Thymus (tissue), 11 donors: ENCODE data around the gene SEMA3G. TPM values are rescaled to one million over a fixed set of nuclear protein-coding genes. Genes with fewer than 3 reads are reported as not detected.

Experiments used
- DNase-seq, 9 donors: peaks; one replicate each; pipeline ENCODE4 v3.0.0-alpha.2; 2013; ENCODE audit warnings: low spot score in 9 of 9, low read depth in 6 of 9, missing footprints in 1 of 9
- H3K27ac ChIP-seq, 2 donors: one replicate each; pipeline ENCODE4 v1.5.1; 2013; ENCODE audit warnings: control low read depth in 1 of 2, low read depth in 1 of 2, low read length in 1 of 2, mild to moderate bottlenecking in 1 of 2, moderate library complexity in 1 of 2
- H3K27me3 ChIP-seq, 2 donors: one replicate each; pipeline ENCODE4 v1.5.1; 2013; ENCODE audit warnings: low read length in 1 of 2; ENCODE audit not compliant: control insufficient read depth in 2 of 2, insufficient read depth in 1 of 2
- H3K36me3 ChIP-seq, 2 donors: one replicate each; pipeline ENCODE4 v1.5.1; 2013; ENCODE audit warnings: low read length in 1 of 2, mild to moderate bottlenecking in 1 of 2, moderate library complexity in 1 of 2; ENCODE audit not compliant: control insufficient read depth in 2 of 2, insufficient read depth in 2 of 2
- H3K4me1 ChIP-seq, 2 donors: one replicate each; pipeline ENCODE4 v1.5.1; 2013; ENCODE audit warnings: low read length in 2 of 2; ENCODE audit not compliant: control insufficient read depth in 2 of 2, insufficient read depth in 2 of 2
- H3K4me3 ChIP-seq, 2 donors: one replicate each; pipeline ENCODE4 v1.5.1; 2013; ENCODE audit warnings: low read length in 2 of 2, control low read depth in 1 of 2, mild to moderate bottlenecking in 1 of 2
- H3K9me3 ChIP-seq, 2 donors: one replicate each; pipeline ENCODE4 v1.5.1; 2013; ENCODE audit warnings: low read length in 1 of 2, mild to moderate bottlenecking in 1 of 2; ENCODE audit not compliant: control insufficient read depth in 2 of 2, insufficient read depth in 1 of 2
- WGBS: extraction: QIAGEN DNeasy Blood & Tissue Kit; methylation state at CpG from one replicate; pipeline ENCODE4 v1.1.7; 2013; 5-methylcytosine and 5-hydroxymethylcytosine counted together
- polyA plus RNA-seq: library from polyadenylated mRNA; stranded (reverse); fragments of 200-250 nt; gene quantifications from one replicate; pipeline ENCODE4 v1.2.3, GENCODE V29; 2013
- total RNA-seq: library from RNA; stranded (reverse); fragments of 120-200 nt; gene quantifications from one replicate; pipeline ENCODE4 v1.2.4, GENCODE V29; 2013
- donor health status: healthy.

Gene SEMA3G
- total and polyA plus RNA-seq, 2 donors = 0.80 to 6.4 TPM

DNA sequence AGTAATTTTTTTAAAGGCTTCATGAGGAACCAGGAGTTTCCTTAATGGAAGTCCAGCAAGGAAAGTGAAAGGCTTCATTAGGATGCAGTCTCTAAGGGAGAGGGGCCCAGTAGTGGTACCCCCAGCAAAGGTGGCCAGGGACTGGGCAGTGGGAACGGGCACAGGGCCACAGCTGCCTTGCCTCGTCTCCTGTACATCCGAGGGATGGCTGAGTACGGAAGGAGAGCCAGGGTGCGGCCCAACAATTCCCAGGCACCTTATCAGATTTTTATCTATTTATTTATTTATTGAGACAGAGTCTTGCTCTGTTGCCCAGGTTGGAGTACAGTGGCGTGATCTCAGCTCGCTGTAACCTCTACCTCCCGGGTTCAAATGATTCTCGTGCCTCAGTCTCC, 14.5 kb downstream of the SEMA3G start:
- Histone ChIP-seq H3K36me3 (no peaks in the 10 kb centered on the region), H3K27me3 (no peaks in the 10 kb centered on the region), H3K4me3 (no peak overlapping the region), H3K27ac (no peak overlapping the region), H3K4me1 (no peaks in the 10 kb centered on the region), H3K9me3 (no peaks in the 10 kb centered on the region)
- no peak for DNase-seq
- 95% methylated on average over 9 of the region's 9 CpGs for WGBS

DNA sequence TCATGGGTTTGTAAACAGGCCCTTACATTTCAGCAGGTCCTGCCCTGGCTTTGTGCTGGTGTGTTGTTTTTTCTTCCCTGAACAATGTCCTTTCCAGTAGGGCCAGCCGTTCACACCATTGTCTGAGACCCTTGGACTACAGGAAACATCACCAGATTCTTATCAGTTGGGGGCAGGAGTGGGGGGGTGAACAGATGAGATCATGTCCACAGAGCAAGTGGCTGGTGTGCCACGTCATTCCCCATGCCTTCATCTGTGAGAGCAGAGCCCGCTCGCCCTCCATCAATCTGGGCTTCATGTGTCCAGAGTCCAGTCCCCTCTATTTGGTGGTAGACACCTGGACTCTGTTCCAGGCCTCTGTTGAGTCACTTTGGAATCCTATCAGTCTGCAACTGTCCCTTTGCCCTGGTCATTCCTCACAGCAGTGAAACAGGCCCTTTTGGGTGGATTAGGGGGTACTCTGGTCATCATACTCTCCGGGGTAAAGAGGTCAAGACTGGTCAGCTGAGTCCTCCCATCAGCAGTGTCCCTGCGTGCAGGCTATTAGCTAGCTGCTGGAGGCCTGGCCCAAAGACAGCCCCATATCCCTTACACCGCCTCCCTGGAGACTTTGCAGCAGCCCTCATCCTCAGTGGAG, 15.0 kb downstream of the SEMA3G start:
- Histone ChIP-seq H3K4me1 (no peaks in the 10 kb centered on the region), H3K9me3 (no peaks in the 10 kb centered on the region), H3K27me3 (no peaks in the 10 kb centered on the region), H3K27ac (no peak overlapping the region), H3K36me3 (no peaks in the 10 kb centered on the region), H3K4me3 (no peak overlapping the region)
- no peak for DNase-seq
- 91% methylated on average over 7 of the region's 7 CpGs for whole genome bisulfite sequencing

DNA sequence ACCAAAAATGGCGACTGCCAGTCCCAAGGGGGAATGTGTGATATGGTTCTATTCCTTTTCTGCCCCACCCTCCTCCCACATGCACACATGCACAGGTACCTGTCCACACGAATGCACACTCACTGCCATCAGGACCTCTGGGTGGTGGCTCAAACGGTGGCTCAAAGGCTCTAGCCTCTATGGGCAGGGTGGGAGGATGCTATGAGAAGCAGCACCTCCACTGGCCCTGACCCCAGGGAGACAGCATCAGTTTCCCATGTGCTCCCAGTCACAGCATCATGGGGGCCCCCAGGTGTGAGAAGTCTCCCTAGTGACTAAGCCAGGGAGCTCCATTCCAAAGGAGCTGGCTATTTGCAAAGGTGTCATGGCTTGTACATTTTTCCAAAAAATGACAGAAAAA, 15.9 kb downstream of the SEMA3G start:
- Histone ChIP-seq H3K4me1 (no peaks in the 10 kb centered on the region), H3K27ac (no peak overlapping the region), H3K9me3 (no peaks in the 10 kb centered on the region), H3K4me3 (no peak overlapping the region), H3K36me3 (no peaks in the 10 kb centered on the region), H3K27me3 (no peaks in the 10 kb centered on the region)
- no peak for DNase-seq
- WGBS = 58% methylated on average over 3 of the region's 3 CpGs

DNA sequence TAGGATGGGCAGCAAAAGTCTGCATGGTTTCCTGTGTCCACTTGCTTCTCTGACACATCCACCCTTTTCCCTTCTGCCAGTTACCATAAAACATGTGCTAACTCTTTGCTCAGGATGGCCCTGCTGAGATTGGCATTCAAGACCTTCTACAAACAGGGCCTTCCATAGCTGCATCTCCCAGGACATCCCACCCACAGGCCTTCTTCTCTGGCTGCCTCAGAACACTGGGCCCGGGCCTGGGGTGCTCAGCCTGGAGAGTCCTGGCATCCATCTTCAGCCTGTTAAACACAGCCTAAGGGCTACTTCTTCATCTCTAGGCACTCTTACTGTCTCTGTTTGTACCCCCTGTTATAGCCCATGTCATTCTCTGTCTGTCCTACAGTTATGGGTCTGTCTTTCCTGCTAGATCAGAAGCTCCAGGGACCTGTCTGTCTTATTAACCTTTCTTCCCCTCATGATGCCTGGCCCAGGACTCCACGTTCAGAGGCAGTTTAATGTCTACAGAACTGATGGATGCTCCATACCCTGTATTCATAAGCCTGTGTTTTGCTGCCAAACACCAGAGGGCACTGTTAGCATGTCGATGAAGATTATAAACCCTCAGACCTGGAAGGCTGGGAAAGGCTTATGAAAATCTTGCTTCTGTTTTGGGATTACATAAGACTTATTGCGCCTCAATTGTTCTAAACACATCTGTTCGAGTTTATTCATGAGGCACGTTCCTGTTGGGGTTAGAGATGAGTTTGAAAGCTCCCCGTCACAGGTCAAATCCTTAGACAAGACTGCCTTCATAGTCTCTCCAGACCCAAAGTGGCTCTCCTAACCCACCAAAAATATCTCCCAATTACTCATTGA, 16.5 kb downstream of the SEMA3G start:
- no peak overlapping the region for H3K4me3 ChIP-seq
- no peaks in the 10 kb centered on the region for H3K27me3 ChIP-seq
- peak in 3 of 9 donors; percentile 35 to 57 (median 50) for DNase-seq
- H3K27ac ChIP-seq = no peak overlapping the region
- WGBS = 35% methylated on average over 7 of the region's 7 CpGs
- H3K4me1 ChIP-seq = no peaks in the 10 kb centered on the region
- no peaks in the 10 kb centered on the region for H3K36me3 ChIP-seq
- H3K9me3 ChIP-seq = no peaks in the 10 kb centered on the region

DNA sequence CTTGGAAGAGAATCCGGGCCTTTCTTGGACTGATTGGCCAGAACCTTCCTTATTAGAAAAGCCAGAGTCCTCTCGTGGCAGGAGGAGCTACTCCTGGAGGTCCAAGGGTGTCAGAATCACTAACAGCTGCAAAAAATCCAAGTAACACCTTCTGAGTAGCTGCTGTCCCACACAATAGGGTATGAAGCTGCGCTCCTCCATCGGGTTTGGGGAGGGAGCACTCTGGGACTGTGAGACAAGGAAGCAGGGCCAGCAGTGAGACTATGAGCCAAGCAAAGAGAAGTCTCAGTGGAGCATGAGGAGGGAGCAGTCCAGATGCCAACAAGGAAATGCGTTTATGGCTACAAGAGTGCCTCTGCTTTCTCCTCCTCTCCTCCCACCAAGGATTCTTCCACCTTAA, 21.7 kb downstream of the SEMA3G start:
- H3K36me3 ChIP-seq = no peaks in the 10 kb centered on the region
- WGBS = 90% methylated on average over 5 of the region's 5 CpGs

DNA sequence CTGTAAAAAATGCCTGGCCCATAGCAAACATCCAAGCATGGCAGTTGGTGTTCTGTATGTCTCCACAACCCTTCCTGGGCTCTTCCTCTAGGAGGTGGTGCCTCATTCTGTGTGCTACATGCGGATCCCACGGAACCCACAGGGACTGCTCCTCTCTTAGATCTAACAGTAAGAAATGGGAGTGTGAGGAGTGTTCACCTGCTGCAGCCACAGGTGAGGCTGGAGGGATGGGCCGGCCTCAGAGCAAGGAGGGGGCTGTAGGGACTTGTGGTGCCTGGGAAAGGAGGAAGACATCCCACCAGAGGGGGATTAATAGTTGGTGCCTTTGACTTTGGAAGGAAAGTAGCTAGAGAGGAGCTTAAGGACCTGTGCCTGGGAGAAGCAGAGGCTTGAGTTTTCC, 22.2 kb downstream of the SEMA3G start:
- Histone ChIP-seq H3K36me3 (no peaks in the 10 kb centered on the region), H3K9me3 (no peaks in the 10 kb centered on the region), H3K27me3 (no peaks in the 10 kb centered on the region), H3K27ac (no peak overlapping the region), H3K4me3 (no peak overlapping the region), H3K4me1 (peaks cover 0 to 12% of the 10 kb centered on the region in 2 donors)
- DNase-seq = no peak
- WGBS = 97% methylated on average over 3 of the region's 3 CpGs

More for the DNA sequence above, 21.7 kb downstream of the SEMA3G start:
- H3K4me3 ChIP-seq = no peak overlapping the region
- H3K9me3 ChIP-seq = no peaks in the 10 kb centered on the region
- H3K4me1 ChIP-seq = peaks cover 0 to 12% of the 10 kb centered on the region in 2 donors
- no peak for DNase-seq
- no peaks in the 10 kb centered on the region for H3K27me3 ChIP-seq
- H3K27ac ChIP-seq = no peak overlapping the region

DNA sequence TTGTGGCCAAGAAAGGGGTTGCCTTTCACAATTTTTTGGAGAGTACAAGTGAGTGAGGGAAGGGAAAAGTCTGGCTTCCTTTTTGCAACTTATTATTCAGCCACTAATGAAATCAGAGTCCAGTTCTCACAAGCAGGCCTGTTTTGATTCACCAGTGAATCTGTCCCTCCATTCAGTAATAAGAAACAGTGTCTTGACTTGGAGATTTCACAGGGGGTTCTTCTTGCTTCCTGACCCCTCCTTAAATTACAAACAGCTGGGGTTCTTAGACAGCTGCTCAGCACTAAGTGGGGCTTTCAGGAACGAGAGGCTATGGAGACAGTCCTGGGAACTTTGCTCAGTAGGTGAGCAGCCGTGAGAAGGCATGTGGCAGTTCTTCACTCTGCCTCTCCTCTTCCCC, 24.5 kb downstream of the SEMA3G start:
- no peak overlapping the region for H3K4me3 ChIP-seq
- over 99% methylated on average over 2 of the region's 2 CpGs for WGBS
- H3K27ac ChIP-seq = no peak overlapping the region
- H3K27me3 ChIP-seq = no peaks in the 10 kb centered on the region
- peaks cover 0 to 12% of the 10 kb centered on the region in 2 donors for H3K4me1 ChIP-seq
- DNase-seq = no peak
- H3K9me3 ChIP-seq = no peaks in the 10 kb centered on the region
- peaks cover 0 to 3% of the 10 kb centered on the region in 2 donors for H3K36me3 ChIP-seq

DNA sequence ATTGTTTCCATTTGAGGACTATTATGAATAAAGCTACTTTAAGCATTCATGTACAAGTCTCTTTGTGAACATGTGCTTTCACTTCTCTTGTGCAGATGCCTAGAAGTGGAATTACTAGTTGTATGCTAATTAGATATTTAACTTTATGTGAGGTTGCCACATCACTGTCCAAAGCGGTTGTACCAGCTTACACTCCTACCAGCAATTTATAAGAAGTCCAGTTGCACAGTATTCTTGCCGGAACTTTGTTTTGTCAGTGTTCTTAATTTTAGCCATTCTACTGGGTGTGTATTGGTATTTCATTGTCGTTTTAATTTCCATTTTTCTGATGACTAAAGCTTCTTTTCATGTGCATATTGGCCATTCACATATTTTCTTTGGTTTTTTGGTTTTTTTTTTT, 29.1 kb downstream of the SEMA3G start:
- no peak overlapping the region for H3K27ac ChIP-seq
- H3K4me1 ChIP-seq = peaks cover 12 to 17% of the 10 kb centered on the region in 2 donors
- no peak overlapping the region for H3K4me3 ChIP-seq
- no peak for DNase-seq
- peaks cover 0 to 15% of the 10 kb centered on the region in 2 donors for H3K36me3 ChIP-seq
- H3K9me3 ChIP-seq = no peaks in the 10 kb centered on the region
- H3K27me3 ChIP-seq = no peaks in the 10 kb centered on the region
- WGBS = 99% methylated on average over 3 of the region's 3 CpGs

DNA sequence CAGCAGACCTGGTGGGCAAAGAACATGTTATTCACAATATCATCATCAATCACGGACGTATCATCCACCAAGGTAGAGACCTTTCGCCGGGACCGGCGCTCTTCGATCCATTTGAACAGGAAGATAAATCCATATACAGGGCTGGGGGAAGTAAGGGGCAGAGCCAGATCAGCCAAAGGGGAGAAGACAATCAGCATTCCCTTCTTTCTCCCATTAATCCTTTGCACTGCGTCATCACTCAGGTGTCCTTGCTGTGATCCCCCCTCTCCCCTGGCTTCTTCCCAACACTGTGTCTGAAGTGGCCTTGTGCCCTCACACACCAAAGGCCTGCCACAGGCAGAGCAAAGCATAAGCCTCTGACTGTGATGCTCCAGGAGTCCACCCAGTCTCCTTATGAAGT, 36.4 kb downstream of the SEMA3G start:
- Histone ChIP-seq H3K36me3 (peaks cover 47 to 58% of the 10 kb centered on the region in 2 donors), H3K9me3 (no peaks in the 10 kb centered on the region), H3K4me3 (no peak overlapping the region), H3K27ac (no peak overlapping the region), H3K27me3 (no peaks in the 10 kb centered on the region), H3K4me1 (peaks cover 18 to 38% of the 10 kb centered on the region in 2 donors)
- 98% methylated on average over 8 of the region's 8 CpGs for WGBS
- DNase-seq = no peak
